Measurements from ENCODE around the gene RPP40.

GRCh38 chr6:4975506-4975905, 28.3 kb downstream of the RPP40 start:
- no peak for TF ChIP-seq CTCF (IDR thresholded peaks at IDR 0.05)
- no peak for TF ChIP-seq POLR2A (IDR thresholded peaks at IDR 0.05)
- TF ChIP-seq POLR2AphosphoS5 (IDR thresholded peaks at IDR 0.05), result no peak

All from prostate gland (tissue), 2 donors.